SK-N-DZ (cell line): Measurements from ENCODE around the gene ACP3.

Experiments used
- DNase-seq: peaks from one replicate; pipeline ENCODE4 v3.0.0-alpha.2; 2015; ENCODE audit warnings: low spot score

The ACP3 gene

GRCh38 chr3:132405609-132406299, 88.5 kb downstream of the ACP3 start:
- no peak for DNase-seq

DNA sequence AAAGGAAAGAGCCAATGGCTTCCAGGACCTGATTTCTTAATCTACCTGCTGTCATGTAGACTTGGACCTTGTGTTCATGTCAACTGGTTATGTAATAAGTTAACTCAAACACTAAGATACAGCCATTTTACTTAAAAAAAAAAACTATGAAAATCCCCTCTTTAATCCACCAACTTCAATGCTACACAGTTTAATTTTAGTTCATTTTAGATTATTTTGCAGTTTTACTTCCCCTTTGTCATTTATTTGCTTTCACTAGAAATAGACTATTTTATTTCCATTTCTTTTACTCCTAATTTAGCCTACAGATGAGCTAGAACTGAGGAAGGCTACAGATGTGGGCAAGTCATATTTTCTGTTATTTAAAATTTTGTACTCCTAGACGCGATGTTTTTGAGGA, 89.4 kb downstream of the ACP3 start:
- DNase-seq = no peak

DNA sequence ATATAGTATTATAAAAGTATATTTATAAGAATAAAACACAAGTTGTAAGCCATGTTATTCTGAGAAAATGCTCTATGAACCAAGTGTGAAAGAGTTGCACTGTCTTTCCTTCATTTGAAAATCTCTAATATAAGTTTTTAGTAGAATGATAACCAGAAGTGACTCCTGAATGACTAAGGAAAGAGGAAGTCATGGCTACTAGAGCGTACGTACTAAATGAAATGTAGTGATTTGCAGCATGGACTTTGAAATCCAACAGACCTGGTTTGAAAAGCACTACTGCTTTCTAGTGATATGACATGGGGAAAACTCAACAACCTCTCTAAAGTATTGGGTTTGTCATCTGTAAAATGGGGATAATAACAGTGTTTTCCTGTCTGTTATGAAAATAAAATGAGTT, 89.8 kb downstream of the ACP3 start:
- no peak for DNase-seq
